Measurements from ENCODE around the gene CLHC1.
"Not testable (repeated sequence)": the region's sequence is repeated elsewhere in the genome, so short reads cannot be mapped to it uniquely, and the experiment has no call there.

The CLHC1 gene

DNA sequence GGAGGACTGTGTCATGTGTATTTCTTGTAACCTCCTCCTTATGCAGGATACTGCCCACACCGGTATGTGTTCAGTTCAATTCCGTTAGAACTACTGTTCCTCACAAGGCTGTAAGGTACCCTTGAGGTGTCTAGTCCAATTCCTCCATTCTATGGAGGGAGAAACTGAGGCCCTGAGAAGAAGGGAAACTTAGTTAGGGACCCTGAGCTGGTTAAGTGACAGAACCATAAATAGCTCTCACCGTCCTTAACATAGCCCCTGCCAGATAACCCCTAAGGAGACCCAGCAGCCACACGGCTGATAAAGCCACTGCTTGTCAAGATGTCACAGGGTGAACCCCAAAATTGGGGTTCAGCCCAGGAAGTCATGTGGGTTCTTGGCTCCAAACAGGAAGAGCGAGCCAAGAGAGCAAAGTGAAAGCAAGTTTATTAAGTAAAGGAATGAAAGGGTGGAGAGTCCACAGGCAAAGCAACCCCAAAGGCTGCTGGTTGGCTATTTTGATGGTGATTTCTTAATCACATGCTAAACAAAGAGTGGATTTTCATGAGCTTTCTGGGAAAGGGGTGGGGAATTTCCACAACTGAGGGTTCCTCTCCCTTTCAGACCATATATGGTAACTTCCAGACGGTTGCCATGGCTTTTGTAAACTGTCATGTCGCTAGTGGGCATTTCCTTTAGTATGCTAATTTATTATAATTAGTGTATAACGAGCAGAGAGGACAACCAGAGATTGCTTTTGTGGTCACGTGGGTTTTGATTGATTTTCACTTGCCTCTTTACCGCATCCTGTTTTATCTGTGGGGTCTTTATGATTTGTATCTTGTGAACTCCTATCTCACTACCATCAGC is 98.4 kb downstream of the CLHC1 start:
- ATAC-seq, result peak; percentile 87 to 91

DNA sequence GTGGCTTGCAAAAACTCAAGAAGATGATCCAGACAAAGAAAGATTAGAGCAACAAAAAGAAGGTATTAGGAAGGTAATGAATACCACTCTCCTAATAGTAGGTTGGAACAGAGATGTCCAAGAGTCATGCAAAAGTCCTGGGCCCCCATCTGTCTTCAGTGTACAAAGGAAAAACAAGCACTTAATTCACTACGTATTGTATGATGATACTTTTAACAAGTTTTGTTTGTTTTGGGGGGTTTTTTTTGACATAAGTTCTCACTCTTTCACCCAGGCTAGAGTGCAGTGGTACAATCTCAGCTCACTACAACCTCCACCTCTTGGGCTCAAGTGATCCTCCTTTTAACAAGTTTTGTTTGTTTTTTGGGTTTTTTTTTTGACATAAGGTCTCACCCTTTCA is 101.2 kb downstream of the CLHC1 start:
- no peak for ATAC-seq

DNA sequence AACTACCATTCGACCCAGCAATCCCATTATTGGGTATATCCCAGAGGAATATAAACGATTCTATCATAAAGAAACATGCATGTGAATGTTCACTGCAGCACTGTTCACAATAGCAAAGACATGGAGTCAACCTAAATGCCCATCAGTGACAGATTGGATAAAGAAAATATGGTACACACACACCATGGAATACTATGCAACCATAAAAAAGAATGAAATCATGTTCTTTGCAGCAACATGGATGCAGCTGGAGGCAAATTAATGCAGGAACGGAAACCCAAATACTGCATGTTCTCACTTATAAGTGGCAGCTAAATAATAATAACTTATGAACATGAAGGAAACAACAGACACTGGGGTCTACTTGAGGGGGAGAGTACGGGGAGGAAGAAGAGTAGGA is 105.5 kb downstream of the CLHC1 start:
- not testable (repeated sequence) for ATAC-seq
